ENCODE measurements around the gene NLRC4.

DNA sequence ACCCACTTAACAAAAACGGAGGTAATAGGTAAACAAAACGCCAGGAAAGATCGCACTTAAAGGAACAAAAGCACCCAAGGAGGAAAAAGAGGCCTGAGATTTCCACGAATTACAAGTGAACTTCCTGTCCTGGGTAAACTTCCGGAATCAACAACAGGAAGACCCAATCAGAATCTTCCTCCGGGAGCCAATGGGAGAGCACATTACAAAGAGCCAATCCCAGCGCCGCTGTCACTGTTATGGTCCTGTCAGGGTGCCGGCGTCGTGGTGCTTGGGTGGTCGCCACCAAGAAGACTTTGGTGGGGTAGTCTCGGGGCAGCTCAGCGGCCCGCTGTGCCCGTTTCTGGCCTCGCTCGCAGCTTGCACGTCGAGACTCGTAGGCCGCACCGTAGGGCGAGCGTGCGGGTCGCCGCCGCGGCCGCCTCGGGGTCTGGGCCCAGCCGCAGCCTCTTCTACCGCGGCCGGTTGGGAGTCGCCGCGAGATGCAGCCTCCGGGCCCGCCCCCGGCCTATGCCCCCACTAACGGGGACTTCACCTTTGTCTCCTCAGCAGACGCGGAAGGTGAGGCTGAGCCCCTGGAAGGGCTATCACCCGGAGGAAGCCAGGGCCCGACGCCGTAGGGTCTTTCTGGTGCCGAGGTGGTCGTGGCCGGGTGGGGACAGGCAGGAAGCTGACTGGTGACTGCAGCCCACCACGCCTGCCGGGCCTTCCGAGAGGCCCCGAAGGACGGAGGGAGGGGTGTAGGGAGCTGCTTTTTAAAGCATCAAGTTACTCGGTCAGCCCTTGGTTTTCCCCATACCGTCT is 13.2 kb upstream of the NLRC4 start, which contains the start of gene YIPF4:
- peak in 1 of 4 donors; percentile 58 for TF ChIP-seq POLR2A (IDR thresholded peaks at IDR 0.05)
- TF ChIP-seq, protein P1, sequence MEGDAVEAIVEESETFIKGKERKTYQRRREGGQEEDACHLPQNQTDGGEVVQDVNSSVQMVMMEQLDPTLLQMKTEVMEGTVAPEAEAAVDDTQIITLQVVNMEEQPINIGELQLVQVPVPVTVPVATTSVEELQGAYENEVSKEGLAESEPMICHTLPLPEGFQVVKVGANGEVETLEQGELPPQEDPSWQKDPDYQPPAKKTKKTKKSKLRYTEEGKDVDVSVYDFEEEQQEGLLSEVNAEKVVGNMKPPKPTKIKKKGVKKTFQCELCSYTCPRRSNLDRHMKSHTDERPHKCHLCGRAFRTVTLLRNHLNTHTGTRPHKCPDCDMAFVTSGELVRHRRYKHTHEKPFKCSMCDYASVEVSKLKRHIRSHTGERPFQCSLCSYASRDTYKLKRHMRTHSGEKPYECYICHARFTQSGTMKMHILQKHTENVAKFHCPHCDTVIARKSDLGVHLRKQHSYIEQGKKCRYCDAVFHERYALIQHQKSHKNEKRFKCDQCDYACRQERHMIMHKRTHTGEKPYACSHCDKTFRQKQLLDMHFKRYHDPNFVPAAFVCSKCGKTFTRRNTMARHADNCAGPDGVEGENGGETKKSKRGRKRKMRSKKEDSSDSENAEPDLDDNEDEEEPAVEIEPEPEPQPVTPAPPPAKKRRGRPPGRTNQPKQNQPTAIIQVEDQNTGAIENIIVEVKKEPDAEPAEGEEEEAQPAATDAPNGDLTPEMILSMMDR (IDR thresholded peaks at IDR 0.05): no peak
